Measurements from ENCODE around the gene RTN4R. TPM values are rescaled to one million over a fixed set of nuclear protein-coding genes. Genes with fewer than 3 reads are reported as not detected.

The RTN4R gene
- total RNA-seq, 1 donor from 2014 or later, result 0.79 TPM

DNA sequence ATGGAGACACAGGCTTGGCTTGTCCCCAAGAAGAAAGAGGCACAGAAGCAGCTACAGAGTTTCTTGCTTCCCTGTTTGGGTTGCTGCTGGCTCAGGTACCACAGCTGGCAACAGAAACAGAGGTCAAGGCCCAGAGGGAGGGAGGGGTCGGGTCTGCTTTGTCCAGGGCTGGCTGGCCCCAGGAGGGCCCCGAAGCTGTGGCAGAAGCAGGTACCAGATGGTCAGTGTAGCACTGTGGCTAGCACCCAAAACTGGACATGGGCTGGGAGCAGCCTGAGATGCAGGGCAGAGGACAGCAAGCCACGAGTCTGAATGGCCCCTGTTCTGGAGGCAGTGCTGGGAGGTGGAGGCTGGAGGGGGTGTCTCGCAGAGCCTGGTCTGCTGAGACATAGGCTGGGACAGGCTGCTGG lies 65.0 kb downstream of the RTN4R start:
- no peak for DNase-seq (ENCODE audit: low read depth in 2 of 2)

DNA sequence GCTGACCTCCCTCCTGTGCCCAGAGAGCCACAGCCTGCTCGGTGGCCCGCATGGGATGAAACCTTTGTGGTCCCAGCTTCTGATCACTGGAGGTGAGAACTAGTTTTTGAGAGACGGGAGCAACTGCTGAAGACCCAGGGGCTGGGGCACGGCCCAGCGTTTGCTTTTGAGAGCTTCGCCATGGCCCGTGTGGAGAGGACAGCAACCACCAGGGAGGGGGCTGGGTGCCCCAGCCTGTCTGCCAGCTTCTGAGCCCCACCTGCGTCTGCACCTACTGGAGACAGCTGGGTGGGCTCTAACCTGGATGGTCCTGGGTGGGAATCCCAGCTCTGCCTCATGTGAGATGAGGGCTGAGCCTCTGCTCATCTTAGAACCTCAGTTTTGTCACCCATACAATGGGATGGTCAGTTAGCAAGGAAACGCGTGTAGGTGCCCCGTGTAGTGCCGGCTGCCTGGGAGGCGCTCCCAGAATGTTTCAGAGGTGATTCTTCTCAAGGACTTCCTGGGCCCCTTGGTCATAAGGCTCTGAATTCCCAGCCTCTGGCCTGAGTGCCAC lies 66.2 kb downstream of the RTN4R start:
- no peak for DNase-seq (ENCODE audit: low read depth in 2 of 2)

DNA sequence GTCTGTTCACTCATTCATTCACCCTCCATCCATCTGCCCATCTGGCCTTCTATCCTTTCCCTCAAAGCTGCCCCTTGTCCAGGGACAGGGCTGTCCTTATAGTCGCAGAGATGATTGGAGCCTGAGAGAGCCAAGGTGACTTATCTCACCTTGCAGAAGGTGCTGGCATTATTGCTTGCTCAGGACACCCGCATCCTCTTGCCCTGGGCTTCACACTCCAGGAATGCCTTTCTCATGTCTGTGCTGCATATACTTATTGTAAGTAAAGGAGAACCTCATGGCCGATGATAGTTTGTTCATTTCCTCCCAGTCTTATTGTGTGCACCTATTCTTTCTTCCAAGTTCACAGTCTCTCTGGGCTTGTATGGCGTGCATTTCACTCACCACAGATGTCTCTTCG lies 68.2 kb downstream of the RTN4R start:
- DNase-seq (ENCODE audit: low read depth in 2 of 2), result no peak

DNA sequence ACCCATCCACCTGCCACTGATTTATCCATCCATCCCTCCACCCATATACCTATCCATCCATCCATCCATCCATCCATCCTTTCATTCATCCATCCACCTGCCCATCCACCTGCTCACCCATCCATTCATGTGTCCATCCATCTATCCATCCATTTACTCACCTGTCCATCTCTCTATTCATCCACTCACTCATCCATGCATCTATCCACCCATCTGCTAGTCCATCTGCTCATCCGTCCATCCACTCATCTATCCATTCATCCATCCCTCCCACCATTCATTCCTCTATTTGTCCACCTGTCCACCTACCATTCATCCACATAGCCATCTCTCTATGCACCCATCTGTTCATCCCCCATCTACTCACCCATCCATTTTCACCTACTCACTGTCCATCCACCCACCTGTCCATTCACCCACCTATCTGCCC lies 68.7 kb downstream of the RTN4R start:
- no peak for DNase-seq (ENCODE audit: low read depth in 2 of 2)

DNA sequence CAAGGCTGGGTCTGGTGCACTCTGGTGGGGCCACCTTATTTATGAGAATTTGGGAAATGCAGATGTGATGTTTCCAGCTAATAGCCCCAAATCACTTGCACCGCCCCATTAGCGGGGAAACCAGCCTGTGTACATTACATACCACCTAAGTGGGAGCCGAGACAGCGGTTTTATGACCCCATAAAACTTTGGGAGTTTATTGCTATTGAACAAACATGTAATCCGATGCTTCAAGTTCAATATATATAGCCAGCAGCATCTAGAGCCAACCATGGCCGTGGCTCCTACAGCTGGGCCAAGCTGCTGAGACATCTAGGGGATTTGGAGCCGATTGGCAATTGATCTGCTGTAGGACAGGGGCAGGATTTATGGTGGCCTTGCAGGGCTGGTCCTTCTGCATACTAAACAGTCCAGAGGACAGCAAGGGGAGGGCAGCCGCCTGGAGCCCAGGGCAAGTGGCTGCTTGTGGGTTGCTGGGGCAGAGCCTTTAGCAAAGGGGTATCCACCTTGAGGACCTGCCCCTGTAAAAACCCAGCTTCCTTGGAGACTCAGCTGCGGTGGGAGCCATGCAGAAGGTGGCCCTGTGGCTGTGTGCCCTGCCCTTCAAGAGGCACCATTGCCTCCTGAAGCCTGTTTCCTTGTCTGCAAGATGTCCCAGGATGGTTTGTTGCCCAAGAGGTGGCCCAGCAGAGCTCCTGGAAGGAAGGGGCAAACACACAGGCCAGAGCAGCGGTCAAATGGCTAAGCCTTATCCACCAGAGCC lies 69.4 kb downstream of the RTN4R start:
- DNase-seq (ENCODE audit: low read depth in 2 of 2), result no peak

DNA sequence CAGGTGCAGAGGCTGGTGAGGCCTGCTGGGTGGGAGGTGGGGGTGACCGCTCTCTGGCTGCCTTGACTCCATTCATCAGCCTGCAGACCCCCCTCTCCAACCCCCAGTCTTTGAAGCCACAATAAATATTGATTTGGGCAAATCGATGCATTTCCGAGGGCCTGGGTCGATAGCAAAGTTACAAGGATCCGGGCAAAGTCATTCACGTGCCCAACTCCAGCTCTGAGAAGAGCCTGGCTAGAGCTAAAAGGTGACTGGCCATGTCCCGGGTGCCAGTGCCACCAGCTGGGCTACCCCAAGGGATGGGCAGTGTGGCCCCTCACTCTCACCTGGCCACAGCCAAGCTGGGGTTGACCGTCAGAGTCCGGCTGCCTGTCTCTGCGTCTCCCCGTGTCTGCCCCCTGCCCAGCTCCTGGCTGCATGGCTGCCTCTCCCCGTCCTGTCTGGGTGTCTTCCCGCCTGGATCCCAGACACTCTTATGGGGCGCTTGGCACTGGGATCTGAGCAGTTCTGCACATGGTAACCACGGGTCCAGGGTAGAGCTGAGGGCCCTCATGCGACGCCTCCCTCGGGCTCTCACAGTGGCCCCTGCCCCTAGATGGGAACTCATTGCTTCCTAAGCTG lies 70.6 kb downstream of the RTN4R start:
- no peak for DNase-seq (ENCODE audit: low read depth in 2 of 2)

DNA sequence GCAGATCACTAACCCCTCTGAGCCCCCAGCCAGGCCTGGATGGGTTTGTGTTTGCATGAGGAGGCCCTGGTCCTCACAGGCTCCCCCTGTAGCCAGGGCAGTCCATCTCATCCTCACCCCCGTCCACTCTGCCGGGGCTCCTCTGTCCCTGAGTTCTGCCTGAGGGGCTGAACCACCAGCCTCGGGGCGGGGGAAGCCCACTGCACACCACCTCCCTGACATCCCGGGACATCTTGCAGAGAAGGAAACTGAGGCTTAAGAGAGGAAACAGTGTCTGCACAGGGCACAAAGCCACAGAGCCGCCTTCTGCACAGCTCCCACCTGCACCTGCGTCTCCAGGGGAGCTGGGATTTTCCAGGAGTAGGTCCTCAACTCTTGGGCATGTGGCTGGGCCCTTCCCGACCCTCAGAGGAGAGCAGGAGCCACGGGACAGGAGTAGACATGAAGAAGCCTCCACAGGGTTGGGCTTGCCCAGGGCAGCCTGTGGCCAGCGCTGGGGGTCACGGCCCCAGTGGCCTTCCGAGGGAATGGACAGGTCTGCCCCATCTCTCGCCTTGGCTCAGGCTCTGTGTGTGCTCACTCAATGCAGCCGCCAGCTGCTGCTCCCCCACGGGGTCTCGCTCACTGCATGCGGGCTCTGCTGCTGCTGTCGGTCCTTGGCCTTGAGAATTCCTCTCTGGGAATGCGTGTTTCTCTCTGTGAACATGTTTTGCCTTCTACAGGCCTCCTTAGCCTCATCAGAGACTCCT lies 71.8 kb downstream of the RTN4R start:
- DNase-seq (ENCODE audit: low read depth in 2 of 2), result no peak

DNA sequence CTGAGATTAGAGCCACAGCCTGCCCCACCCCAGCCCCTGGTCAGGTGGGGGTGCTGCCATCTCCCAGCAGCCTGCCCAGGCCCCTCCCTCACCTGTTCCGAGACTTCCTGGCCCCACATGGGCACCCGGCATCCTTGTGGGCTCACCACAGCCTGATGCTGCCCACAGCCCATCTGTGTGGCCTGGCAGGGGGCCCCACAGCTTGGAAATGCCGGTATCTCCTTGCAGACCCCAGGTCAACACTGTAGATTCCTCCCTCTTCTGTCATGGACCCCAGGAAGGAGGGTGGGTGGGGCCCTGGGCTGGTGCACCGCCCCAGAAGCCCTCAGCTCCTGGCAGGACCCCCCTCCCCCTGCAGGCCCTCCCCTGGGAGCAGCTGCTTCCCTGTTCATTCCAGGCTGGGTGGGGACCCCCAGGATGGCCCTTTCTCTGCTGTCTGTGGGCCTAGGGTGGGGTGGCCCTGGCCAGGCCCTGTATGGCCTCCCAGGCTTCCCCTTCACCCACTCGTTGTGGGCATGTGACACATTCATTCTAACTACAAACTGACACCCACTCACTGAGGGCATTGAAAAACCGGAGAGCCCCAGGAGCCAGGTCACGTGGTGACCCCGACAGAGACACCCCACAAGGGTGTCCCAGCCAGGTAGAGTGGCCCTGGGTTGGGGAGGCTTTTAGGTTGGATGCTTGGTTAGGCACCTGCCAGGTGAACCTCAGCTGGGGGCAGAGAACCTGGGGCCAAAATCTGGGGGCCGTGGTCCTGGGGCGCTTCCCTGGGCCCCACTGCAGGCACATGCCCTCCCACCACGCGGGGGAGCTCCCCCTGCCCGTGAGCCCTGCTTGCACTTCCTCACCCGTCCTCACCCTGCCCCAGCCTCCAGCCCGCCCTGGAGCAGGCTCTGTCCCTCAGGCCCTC lies 73.2 kb downstream of the RTN4R start:
- DNase-seq (ENCODE audit: low read depth in 2 of 2), result no peak

DNA sequence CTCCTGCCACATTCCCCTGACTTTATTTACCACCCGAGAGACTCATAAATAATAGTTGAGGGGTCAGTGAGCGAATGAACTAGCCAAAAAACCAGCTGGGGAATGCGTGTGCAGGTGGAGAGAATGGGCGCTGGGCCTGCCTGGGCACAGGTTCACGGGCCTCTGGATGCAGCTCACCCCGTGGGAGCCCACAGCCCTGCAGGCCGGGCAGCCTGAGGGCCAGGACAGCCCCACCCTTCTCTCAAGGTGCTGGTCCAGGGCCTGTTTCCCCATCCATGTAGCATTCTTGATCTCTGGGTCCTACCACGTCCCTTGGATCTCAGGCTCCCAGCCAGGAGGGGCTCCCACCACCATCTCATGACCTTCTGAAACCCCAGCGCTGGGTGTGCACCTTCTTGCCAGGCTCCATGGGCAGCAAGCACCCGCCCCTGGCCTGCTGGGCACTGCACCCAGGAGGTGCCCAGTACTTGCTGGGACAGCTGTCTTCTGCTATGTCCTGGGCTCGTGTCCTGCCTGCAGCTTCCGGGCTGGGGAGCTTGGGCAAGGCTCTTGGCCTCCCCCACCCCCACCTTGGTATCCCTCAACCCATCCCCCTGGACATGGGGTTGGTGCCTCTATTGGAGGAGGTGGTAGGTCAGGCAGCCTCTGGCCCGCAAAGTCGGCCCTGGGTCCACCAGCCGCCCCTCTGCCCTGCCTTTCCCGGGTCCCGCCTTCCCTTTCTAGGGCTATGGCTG lies 74.2 kb downstream of the RTN4R start:
- DNase-seq (ENCODE audit: low read depth in 2 of 2), result no peak

DNA sequence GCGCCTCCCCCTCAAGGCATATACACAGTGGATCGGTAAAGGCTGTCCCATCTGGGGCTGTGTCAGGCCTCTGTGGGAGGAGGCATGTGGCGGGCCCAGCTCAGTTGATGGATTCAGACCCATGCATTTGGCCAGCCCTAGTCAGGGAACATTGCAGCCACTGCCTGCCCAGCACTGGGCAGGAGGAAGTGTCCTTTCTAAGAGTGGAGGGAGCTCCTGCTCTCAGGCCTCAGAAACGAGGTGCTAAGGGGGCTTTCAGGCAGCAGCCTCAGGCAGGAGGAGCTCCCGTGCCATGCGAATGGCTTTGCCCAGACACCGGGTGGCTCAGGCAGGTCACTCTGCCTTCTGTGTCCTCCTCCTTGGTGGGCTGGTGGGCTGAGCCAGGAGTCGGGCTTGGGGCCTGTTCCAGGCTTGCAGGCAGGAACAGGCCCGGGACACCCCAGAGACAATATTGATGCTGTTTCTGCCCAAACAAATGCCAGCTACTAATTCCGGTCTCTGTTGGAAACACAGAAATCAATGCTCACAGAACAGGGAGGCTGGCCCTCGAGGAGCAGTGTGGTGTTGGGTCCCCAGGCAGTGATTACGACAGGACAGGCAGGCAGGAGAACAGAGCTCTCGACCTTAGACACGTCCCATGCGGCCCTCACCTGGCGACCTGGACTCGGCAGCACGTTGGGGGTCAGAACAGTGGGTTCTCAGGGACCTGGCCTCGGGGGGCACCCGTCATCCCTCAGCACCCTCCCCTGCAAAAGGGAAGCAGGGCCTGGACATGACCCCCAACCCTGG lies 75.0 kb downstream of the RTN4R start:
- DNase-seq (ENCODE audit: low read depth in 2 of 2), result no peak

DNA sequence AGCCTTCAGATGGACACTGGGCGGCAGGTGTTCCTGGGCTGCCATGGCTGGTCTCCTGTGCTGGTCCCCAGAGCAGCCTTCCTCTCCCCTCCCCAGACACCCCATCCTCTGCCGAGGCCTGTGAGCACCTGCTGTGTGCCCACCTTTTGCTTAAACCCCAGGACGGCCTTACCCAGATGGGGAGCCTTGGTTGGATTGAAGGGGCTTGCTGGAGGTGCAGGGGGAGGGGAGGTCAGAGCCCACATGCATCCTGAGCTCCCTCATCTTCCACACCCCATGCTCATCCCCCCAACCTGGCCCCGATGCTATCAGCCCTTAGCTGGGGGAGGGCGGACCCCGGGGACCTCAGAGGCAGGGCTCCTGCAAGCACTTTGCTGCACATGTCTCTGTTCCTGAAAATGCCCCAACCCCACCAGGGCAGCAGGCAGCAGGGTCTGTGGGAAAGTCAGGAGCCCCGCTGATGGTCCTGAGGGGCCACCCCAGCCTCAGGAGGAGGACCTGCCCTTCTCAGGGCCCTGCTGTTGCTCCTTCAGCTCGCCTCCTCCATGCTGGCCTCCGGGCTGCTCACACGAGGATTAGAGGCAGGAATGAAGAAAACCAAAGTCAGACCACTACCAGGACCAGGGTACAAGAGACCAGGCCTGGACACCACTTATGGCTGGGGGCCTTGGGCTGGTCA lies 75.7 kb downstream of the RTN4R start:
- DNase-seq (ENCODE audit: low read depth in 2 of 2), result no peak

DNA sequence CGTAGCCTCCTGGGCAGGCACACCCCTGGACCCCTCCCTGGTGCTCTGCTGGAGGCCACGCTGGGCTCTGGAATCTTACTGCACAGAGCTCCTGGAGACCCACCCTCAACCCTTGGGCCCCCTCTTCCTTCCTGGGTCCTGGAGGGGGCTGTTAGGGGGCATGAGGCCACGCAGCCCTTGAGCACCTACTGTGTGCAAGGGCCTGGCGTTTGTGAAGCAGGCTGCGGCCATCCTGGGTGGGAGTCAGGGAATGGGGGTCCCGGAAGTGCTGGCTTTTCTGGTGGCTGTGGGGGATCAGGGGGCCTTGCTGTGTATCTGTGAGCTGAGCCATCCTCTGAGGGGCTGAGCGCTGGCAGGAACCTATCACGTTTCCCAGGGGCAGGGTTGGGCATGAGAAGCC lies 76.3 kb downstream of the RTN4R start:
- no peak for DNase-seq (ENCODE audit: low read depth in 2 of 2)

Other genes starting within 250 kb of the RTN4R start
- gene TANGO2, start 247.2 kb downstream of the RTN4R start, total RNA-seq, result 42.3 and 46.8 TPM in 2 replicates
- 17.4 and 23.2 TPM in 2 replicates for gene DGCR8, start 188.1 kb downstream of the RTN4R start, total RNA-seq
- gene RANBP1, start 152.2 kb downstream of the RTN4R start, total RNA-seq, result 99.2 and 108 TPM in 2 replicates
- 24.0 and 31.0 TPM in 2 replicates for gene TRMT2A, start 151.1 kb downstream of the RTN4R start, total RNA-seq
- 2.8 and 4.2 TPM in 2 replicates for gene ZDHHC8, start 136.5 kb downstream of the RTN4R start, total RNA-seq
- gene CCDC188, start 117.3 kb downstream of the RTN4R start, total RNA-seq, result 3.5 and 3.6 TPM in 2 replicates
- gene DGCR6L, start 51.7 kb upstream of the RTN4R start, total RNA-seq, result 41.6 and 47.6 TPM in 2 replicates
- 8.9 and 10.7 TPM in 2 replicates for gene ZNF74, start 125.8 kb upstream of the RTN4R start, total RNA-seq
- gene SCARF2, start 169.5 kb upstream of the RTN4R start, total RNA-seq, result 4.6 and 6.5 TPM in 2 replicates
- gene KLHL22, start 227.5 kb upstream of the RTN4R start, total RNA-seq, result 13.1 and 13.7 TPM in 2 replicates
- gene MED15, start 239.3 kb upstream of the RTN4R start, total RNA-seq, result 16.1 and 18.5 TPM in 2 replicates

Data from lung microvascular endothelial cell (primary cell).